GM21576 (cell line): Measurements from ENCODE around the gene DBNDD1.

Experiments
- ATAC-seq: cut with Tn5 transposase; IDR thresholded peaks from one replicate; pipeline ENCODE4 v1.9.1; 2021; ENCODE audit warnings: mild to moderate bottlenecking, moderate library complexity; ENCODE audit not compliant: unreplicated experiment

The DBNDD1 gene

GRCh38 chr16:89965447-89966225 is 53.6 kb downstream of the DBNDD1 start:
- ATAC-seq = no peak

DNA sequence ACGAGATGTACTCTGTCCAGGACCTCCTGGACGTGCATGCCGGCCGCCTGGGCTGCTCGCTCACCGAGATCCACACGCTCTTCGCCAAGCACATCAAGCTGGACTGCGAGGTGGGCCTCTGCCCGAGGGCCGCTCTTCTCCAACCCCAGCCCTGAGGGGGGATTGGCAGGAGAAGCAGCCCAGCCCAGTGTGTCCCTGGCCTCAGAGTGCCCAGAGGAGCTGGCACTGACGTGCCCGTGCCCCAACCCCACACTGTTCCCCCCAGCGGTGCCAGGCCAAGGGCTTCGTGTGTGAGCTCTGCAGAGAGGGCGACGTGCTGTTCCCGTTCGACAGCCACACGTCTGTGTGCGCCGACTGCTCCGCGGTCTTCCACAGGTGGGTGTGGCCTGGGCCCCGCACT is 55.1 kb downstream of the DBNDD1 start:
- no peak for ATAC-seq

DNA sequence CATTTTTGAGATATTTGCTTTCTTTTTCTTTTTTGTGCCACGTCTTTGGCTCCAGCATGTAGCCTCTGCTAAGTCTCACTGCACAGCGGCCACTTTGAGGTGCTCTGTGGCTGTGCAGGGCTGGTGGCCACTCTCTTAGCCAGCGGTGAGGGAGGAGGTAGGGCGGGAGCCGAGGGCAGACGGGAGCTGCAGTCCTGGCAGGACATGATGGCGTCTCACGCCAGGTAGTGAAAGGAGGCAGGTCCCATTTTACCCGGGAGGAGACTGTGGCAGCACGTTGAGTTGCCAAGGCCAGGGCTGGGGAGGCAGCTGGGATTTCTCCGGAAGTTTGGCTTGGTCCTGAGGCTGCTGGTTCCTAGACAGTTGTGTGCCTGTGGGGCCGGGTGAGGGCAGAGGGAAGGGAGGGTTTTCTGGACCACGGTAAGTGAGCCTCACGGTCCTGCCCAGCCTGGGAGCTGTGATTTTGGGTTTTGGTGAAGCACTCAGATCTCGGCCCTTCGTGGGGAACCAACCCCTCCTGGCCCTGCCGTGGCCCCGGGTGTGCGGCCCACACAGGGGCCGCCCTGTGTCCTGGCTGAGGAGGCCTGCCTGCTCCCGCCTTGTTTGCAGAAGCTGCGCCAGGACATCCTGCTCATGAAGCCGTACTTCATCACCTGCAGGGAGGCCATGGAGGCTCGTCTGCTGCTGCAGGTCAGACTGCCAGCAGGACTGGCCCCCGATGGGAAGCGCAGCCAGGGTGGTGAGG is 56.3 kb downstream of the DBNDD1 start:
- ATAC-seq = no peak

DNA sequence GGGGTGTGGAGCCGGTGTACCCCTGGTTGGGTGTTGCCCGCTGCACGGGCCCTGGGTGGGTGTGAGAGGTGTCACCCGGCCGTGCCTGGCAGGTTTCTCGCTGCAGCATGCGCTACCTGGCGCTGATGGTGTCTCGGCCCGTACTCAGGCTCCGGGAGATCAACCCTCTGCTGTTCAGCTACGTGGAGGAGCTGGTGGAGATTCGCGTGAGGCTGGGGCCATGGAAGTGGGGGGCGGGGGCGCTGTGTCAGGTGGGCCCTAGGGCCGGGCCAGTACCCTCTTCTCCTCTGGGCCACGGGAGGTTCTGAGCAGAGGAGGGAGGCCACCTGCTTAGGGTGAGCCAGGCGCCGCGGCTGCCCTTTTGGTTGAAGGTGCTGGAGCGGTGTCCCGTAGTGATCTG is 57.3 kb downstream of the DBNDD1 start:
- ATAC-seq = no peak

GRCh38 chr16:89960966-89961365 is 58.3 kb downstream of the DBNDD1 start:
- ATAC-seq = no peak

GRCh38 chr16:89958596-89958995 is 60.7 kb downstream of the DBNDD1 start:
- no peak for ATAC-seq

DNA sequence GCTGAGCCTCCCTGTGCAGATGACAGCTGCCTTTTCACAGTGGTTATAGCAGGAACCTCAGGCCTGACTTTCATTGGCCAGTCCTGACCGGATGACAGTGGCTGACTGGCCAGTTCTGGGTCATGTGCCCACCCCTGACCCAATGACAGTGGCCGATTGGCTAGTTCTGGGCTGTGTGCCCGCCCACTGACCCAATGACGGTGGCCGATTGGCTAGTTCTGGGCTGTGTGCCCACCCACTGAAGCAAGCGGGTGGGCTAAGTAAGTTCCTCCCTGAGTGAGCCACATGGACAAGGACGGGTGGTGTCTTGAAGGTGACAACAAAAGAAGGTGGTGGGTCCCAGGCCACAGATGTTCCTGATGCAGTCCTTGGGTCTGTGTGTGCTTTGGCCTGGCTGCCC is 61.2 kb downstream of the DBNDD1 start:
- ATAC-seq = no peak

DNA sequence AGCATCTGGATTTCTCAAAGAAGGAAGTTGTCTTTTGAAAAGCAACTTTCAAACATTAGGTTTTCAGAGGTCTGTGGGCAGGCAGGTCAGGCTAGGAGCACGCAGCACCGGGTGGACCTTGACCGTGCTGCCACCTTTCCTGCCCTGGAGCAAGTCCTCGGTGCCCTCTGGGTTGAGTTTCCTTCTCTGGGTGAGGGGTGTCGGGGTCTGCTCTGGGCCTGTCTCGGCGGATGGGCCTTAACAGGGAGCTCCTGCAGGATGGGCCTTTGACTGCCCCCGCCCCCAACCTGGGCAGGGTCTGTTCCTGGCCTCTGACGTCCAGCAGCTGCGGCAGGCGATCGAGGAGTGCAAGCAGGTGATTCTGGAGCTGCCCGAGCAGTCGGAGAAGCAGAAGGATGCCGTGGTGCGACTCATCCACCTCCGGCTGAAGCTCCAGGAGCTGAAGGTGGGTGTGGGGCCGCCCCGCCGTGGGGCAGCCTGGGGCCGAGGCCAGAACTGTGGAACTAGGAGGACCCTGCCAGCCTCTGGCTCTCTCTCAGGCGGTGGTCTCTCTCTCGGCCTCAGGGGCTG is 62.0 kb downstream of the DBNDD1 start:
- no peak for ATAC-seq

DNA sequence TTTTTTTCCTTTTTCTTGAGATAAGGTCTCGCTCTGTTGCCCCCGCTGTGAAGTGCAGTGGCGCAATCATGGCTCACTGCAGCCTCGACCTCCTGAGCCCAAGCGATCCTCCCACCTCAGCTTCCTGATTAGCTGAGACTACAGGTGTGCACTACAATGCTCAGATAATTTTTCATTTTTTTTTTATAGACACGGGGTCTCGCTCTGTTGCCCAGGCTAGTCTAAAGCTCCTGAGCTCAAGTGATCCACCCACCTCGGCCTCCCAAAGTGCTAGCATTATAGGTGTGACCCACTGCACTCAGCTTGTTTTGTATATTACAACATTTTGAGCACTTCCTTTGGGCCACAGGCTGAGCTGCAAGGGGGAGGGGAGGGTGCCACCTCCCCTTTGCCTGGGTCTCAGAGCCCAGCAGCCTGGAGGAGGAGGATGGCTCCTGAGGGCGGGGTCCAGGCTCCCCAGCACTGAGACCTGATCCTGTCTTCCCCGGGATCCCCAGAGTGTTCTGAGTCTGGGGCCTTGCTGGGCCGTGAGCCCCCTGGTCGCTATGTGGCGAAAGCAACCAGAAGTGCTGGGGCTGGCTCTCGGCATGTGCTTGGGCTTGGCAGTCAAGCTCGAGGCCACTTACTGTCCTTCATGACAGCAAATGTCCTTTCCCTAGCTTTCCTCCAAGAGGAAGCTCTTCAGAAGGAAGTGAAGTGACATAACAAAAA is 62.6 kb downstream of the DBNDD1 start:
- no peak for ATAC-seq

DNA sequence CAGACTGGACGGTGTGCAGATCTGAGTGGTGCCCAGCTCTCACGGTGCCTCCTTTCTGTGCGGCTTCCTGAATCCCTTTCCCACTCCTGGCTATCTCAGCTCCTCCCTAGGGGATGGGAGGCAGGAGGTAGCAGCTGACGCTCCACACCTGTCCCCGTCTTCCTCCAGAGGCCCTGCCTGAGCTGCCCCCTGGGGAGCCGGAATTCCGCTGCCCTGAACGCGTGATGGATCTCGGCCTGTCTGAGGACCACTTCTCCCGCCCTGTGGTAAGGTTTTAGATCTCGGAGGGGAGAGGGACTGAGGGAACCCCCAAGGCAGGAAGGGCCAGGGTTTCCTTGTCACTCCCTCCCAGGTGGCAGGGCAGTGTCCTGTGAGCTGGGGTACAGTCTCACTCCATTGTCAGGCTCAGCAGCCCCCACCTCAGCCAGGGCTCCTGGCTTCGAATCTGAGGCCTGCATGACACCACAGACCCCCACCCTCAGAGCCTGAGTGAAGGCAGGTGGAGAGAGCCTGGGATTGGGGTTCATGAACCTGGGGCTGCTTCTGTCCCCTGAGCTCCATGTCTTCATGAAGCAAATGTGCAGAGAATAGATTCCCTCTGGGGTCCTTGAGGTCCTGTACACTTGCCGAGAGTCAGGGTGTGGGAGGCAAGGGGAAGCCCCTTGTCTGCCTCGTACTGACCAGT is 64.1 kb downstream of the DBNDD1 start:
- no peak for ATAC-seq
